ENCODE measurements around the gene PRTFDC1. TPM values are rescaled to one million over a fixed set of nuclear protein-coding genes. Genes with fewer than 3 reads are reported as not detected.
A peak's percentile ranks its signal among the peaks of the same experiment; 100 is the strongest.

The PRTFDC1 gene
- total and polyA plus RNA-seq, 2 of the 13 experiments (the other 11 are each of a cell fraction or from before 2014, with no cell fraction given) = not detected

DNA sequence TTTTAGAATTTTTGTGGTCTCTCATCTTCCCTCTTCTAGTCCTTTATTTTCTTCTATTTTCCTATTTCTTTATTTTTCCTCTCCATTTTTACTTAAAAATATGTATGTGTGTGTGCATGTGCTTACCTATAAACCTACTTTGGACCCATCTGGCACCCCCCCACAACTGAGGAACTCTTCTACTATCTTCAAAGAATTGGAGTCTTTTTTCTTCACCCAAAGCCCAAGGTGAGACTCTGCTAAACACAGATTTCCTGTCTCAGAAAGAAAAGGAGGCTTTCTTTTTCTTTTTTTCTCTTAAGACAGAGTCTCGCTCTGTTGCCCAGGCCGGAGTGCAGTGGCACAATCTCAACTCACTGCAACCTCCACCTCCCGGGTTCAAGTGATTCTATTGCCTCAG lies 24.2 kb downstream of the PRTFDC1 start (continued):
- TF ChIP-seq, protein P1, sequence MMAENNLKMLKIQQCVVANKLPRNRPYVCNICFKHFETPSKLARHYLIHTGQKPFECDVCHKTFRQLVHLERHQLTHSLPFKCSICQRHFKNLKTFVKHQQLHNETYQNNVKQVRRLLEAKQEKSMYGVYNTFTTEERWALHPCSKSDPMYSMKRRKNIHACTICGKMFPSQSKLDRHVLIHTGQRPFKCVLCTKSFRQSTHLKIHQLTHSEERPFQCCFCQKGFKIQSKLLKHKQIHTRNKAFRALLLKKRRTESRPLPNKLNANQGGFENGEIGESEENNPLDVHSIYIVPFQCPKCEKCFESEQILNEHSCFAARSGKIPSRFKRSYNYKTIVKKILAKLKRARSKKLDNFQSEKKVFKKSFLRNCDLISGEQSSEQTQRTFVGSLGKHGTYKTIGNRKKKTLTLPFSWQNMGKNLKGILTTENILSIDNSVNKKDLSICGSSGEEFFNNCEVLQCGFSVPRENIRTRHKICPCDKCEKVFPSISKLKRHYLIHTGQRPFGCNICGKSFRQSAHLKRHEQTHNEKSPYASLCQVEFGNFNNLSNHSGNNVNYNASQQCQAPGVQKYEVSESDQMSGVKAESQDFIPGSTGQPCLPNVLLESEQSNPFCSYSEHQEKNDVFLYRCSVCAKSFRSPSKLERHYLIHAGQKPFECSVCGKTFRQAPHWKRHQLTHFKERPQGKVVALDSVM (CRISPR knock-in tag; IDR thresholded peaks at IDR 0.05) = no peak
- no peak for TF ChIP-seq ZNF775 (CRISPR knock-in tag; IDR thresholded peaks at IDR 0.05; ENCODE audit: borderline replicate concordance)
- TF ChIP-seq ELF4 (CRISPR knock-in tag; IDR thresholded peaks at IDR 0.05; ENCODE audit: borderline replicate concordance) = no peak
- no peak for TF ChIP-seq ELF1 (CRISPR knock-in tag; IDR thresholded peaks at IDR 0.05)
- TF ChIP-seq RNF2 (conservative IDR thresholded peaks at IDR 0.05; ENCODE audit: low read depth) = no peak
- TF ChIP-seq, protein P2, sequence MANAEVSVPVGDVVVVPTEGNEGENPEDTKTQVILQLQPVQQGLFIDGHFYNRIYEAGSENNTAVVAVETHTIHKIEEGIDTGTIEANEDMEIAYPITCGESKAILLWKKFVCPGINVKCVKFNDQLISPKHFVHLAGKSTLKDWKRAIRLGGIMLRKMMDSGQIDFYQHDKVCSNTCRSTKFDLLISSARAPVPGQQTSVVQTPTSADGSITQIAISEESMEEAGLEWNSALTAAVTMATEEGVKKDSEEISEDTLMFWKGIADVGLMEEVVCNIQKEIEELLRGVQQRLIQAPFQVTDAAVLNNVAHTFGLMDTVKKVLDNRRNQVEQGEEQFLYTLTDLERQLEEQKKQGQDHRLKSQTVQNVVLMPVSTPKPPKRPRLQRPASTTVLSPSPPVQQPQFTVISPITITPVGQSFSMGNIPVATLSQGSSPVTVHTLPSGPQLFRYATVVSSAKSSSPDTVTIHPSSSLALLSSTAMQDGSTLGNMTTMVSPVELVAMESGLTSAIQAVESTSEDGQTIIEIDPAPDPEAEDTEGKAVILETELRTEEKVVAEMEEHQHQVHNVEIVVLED (CRISPR knock-in tag; IDR thresholded peaks at IDR 0.05; ENCODE audit: borderline replicate concordance) = no peak

DNA sequence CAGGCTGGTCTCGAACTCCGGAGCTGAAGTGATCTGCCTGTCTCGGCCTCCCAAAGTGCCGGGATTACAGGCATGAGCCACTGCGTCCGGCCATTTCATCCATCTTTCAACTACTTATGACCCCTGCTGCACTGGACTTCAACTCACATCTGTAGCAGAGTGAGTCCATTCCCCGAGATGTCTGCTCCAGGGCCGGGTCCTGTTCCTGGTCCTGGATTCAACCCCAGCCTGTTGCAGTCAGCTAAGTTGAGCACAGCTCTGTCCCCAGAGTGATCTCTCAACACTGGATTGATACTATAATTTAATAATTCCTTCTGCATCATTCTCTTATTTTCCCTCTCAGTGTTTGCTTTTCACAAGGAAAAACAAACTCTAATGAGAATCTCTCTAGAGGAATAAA lies 25.8 kb downstream of the PRTFDC1 start:
- ChIA-PET POLR2A (no interaction called here), CTCF (ENCODE audit: low intra/inter-chr PET ratio, low total read pairs) (no interaction called here)
- no peak for ATAC-seq
- H3K9ac ChIP-seq (ENCODE audit: insufficient read depth, low read depth, low read length) = no peak overlapping the region
- in situ Hi-C loops (cut with HindIII; ENCODE audit: extremely low pct_ligation_motif_present, low pct_unique_long_range_greater_than_20kb) = no loop called here
- no peaks in the 10 kb centered on the region for H3K36me3 ChIP-seq (replicated peaks in 1 of 2; ENCODE audit: control insufficient read depth in 1 of 2, insufficient read depth in 2 of 2, low read length in 2 of 2)
- no peaks in the 10 kb centered on the region for H3K9me3 ChIP-seq (ENCODE audit: low read length)
- no peak for DNase-seq (ENCODE audit: low spot score)
- no peaks in the 10 kb centered on the region for H4K20me1 ChIP-seq (ENCODE audit: insufficient read depth, low read length)
- no peak overlapping the region for H3K4me3 ChIP-seq (replicated peaks in 1 of 3; ENCODE audit: insufficient read depth in 1 of 3, low read depth in 2 of 3, low read length in 3 of 3)
- intact Hi-C loops (cut with micrococcal nuclease; ENCODE audit: unreplicated experiment) = no loop called here
- no peak overlapping the region for H2AFZ ChIP-seq (ENCODE audit: low read length)
- H3K27ac ChIP-seq (ENCODE audit: extremely low read length, insufficient read depth, low read length) = no peak overlapping the region
- BruUV-seq (replicated peaks) = no TSS peak
- no peaks in the 10 kb centered on the region for H3K79me2 ChIP-seq (ENCODE audit: insufficient read depth, low read length)
- H3K4me2 ChIP-seq (ENCODE audit: low read depth, low read length) = no peak overlapping the region
- WGBS (ENCODE audit: low lambda C conversion rate) = 42% methylated on average over 8 of the region's 8 CpGs
- FAIRE-seq = no peak
- no peak for TF ChIP-seq ETV6 (CRISPR knock-in tag; conservative IDR thresholded peaks at IDR 0.05)
- TF ChIP-seq, protein P3, sequence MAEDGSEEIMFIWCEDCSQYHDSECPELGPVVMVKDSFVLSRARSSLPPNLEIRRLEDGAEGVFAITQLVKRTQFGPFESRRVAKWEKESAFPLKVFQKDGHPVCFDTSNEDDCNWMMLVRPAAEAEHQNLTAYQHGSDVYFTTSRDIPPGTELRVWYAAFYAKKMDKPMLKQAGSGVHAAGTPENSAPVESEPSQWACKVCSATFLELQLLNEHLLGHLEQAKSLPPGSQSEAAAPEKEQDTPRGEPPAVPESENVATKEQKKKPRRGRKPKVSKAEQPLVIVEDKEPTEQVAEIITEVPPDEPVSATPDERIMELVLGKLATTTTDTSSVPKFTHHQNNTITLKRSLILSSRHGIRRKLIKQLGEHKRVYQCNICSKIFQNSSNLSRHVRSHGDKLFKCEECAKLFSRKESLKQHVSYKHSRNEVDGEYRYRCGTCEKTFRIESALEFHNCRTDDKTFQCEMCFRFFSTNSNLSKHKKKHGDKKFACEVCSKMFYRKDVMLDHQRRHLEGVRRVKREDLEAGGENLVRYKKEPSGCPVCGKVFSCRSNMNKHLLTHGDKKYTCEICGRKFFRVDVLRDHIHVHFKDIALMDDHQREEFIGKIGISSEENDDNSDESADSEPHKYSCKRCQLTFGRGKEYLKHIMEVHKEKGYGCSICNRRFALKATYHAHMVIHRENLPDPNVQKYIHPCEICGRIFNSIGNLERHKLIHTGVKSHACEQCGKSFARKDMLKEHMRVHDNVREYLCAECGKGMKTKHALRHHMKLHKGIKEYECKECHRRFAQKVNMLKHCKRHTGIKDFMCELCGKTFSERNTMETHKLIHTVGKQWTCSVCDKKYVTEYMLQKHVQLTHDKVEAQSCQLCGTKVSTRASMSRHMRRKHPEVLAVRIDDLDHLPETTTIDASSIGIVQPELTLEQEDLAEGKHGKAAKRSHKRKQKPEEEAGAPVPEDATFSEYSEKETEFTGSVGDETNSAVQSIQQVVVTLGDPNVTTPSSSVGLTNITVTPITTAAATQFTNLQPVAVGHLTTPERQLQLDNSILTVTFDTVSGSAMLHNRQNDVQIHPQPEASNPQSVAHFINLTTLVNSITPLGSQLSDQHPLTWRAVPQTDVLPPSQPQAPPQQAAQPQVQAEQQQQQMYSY (CRISPR knock-in tag; IDR thresholded peaks at IDR 0.05) = 0 out of 2 replicates have a peak, but pooled peaks have one; percentile 36
- H3K27me3 ChIP-seq (ENCODE audit: control insufficient read depth in 1 of 2, insufficient read depth in 2 of 2, low read length in 2 of 2) = no peaks in the 10 kb centered on the region; a peak in 1 of 5 replicates
- H3K4me1 ChIP-seq (ENCODE audit: insufficient read depth, low read length) = no peaks in the 10 kb centered on the region
